ENCODE data around the gene RBMS1. TPM values are rescaled to one million over a fixed set of nuclear protein-coding genes. Genes with fewer than 3 reads are reported as not detected.
"Not testable (repeated sequence)": the region's sequence is repeated elsewhere in the genome, so short reads cannot be mapped to it uniquely, and the experiment has no call there.

Gene RBMS1
- total RNA-seq, 1 experiment from 2014 or later: 77.5 TPM

GRCh38 chr2:160489111-160489510, 4.5 kb downstream of the RBMS1 start:
- H3K27me3 Mint-ChIP-seq (ENCODE audit: low read depth): no peaks in the 10 kb centered on the region
- Histone ChIP-seq H4K91ac (ENCODE audit: insufficient read length, low read depth, low read length) (no peak overlapping the region), H4K20me1 (ENCODE audit: control insufficient read depth, insufficient read depth, insufficient read length) (no peaks in the 10 kb centered on the region), H4K8ac (replicated peaks; ENCODE audit: insufficient read length, low read depth, low read length) (no peak overlapping the region), H3K79me1 (ENCODE audit: insufficient read depth, low read depth, low read length, poor library complexity, severe bottlenecking) (peaks cover 3% of the 10 kb centered on the region), H3K9me3 (ENCODE audit: control insufficient read depth, low read depth, low read length) (no peaks in the 10 kb centered on the region), H2BK120ac (ENCODE audit: low read depth, low read length, poor library complexity, severe bottlenecking) (no peak overlapping the region), H3K9ac (ENCODE audit: extremely low read depth, insufficient read length, low read length) (no peak overlapping the region), H3K14ac (ENCODE audit: insufficient read depth, low read length) (no peak overlapping the region), H3K4ac (ENCODE audit: low read depth, low read length) (no peak overlapping the region), H3K23ac (ENCODE audit: insufficient read length, low read depth, low read length) (no peak overlapping the region), H2BK20ac (ENCODE audit: low read depth, low read length, poor library complexity, severe bottlenecking) (no peak overlapping the region), H3K23me2 (ENCODE audit: insufficient read length, low read depth, low read length, poor library complexity, severe bottlenecking) (peaks cover 8% of the 10 kb centered on the region), H3K56ac (ENCODE audit: insufficient read length, low read depth, low read length) (no peak overlapping the region), H3K18ac (ENCODE audit: insufficient read length, low read depth, low read length) (no peak overlapping the region), H2AK5ac (ENCODE audit: insufficient read length, low read length) (no peak overlapping the region), H2BK12ac (ENCODE audit: insufficient read length, low read depth, low read length) (no peak overlapping the region), H3K27ac (ENCODE audit: insufficient read length, low read depth, low read length) (no peak overlapping the region), H2AFZ (ENCODE audit: low read length) (no peak overlapping the region), H3K4me2 (ENCODE audit: insufficient read depth, insufficient read length, low read length) (no peak overlapping the region), H3K79me2 (ENCODE audit: insufficient read depth, low read length) (peaks cover 8% of the 10 kb centered on the region; the same call in 1 of the 2 replicates), H3K4me1 (ENCODE audit: insufficient read depth, low read length) (no peaks in the 10 kb centered on the region; the same call in 1 of the 2 replicates), H3K27me3 (ENCODE audit: insufficient read depth, low read length) (no peaks in the 10 kb centered on the region), H3T11ph (ENCODE audit: low read length) (no peak overlapping the region), H2BK15ac (ENCODE audit: low read depth, low read length) (no peak overlapping the region), H4K5ac (ENCODE audit: insufficient read length, low read depth, low read length) (no peak overlapping the region), H2BK5ac (ENCODE audit: insufficient read length, low read length) (no peak overlapping the region)
- no peak for DNase-seq
- WGBS (ENCODE audit: extremely low coverage, insufficient read length, low lambda C conversion rate): no CpG with 5 or more reads among the region's 1 CpG
- no peak for TF ChIP-seq CTCF (conservative IDR thresholded peaks at IDR 0.05)
- no peaks in the 10 kb centered on the region for H3K9me3 Mint-ChIP-seq
- no peak overlapping the region for H3K4me3 Mint-ChIP-seq
- peaks cover 41% of the 10 kb centered on the region in 2 experiments for H3K4me1 Mint-ChIP-seq
- H3K36me3 Mint-ChIP-seq (ENCODE audit: insufficient read depth in 1 of 3, low read depth in 3 of 3): no peaks in the 10 kb centered on the region
- H3K27ac Mint-ChIP-seq: no peak overlapping the region

GRCh38 chr2:160488289-160488688, 5.3 kb downstream of the RBMS1 start:
- H4K8ac ChIP-seq (replicated peaks; ENCODE audit: insufficient read length, low read depth, low read length); H4K5ac ChIP-seq (ENCODE audit: insufficient read length, low read depth, low read length); DNase-seq; H3K14ac ChIP-seq (ENCODE audit: insufficient read depth, low read length); H3K23me2 ChIP-seq (ENCODE audit: insufficient read length, low read depth, low read length, poor library complexity, severe bottlenecking); H3K27me3 Mint-ChIP-seq (ENCODE audit: low read depth); H4K20me1 ChIP-seq (ENCODE audit: control insufficient read depth, insufficient read depth, insufficient read length); H2BK5ac ChIP-seq (ENCODE audit: insufficient read length, low read length); H2BK15ac ChIP-seq (ENCODE audit: low read depth, low read length); H3K9me3 Mint-ChIP-seq; H3K18ac ChIP-seq (ENCODE audit: insufficient read length, low read depth, low read length); H2AK5ac ChIP-seq (ENCODE audit: insufficient read length, low read length); H3K9me3 ChIP-seq (ENCODE audit: control insufficient read depth, low read depth, low read length); H3K4me1 ChIP-seq (ENCODE audit: insufficient read depth, low read length); H2BK20ac ChIP-seq (ENCODE audit: low read depth, low read length, poor library complexity, severe bottlenecking); H3K36me3 Mint-ChIP-seq (ENCODE audit: insufficient read depth in 1 of 3, low read depth in 3 of 3); H3K56ac ChIP-seq (ENCODE audit: insufficient read length, low read depth, low read length); H2AFZ ChIP-seq (ENCODE audit: low read length); H3K27ac ChIP-seq (ENCODE audit: insufficient read length, low read depth, low read length); H4K91ac ChIP-seq (ENCODE audit: insufficient read length, low read depth, low read length); H3K4me3 Mint-ChIP-seq; H3K4me2 ChIP-seq (ENCODE audit: insufficient read depth, insufficient read length, low read length); H3T11ph ChIP-seq (ENCODE audit: low read length); H3K9ac ChIP-seq (ENCODE audit: extremely low read depth, insufficient read length, low read length); H3K4ac ChIP-seq (ENCODE audit: low read depth, low read length); H3K27me3 ChIP-seq (ENCODE audit: insufficient read depth, low read length); H2BK120ac ChIP-seq (ENCODE audit: low read depth, low read length, poor library complexity, severe bottlenecking); H3K79me1 ChIP-seq (ENCODE audit: insufficient read depth, low read depth, low read length, poor library complexity, severe bottlenecking); H3K23ac ChIP-seq (ENCODE audit: insufficient read length, low read depth, low read length); H2BK12ac ChIP-seq (ENCODE audit: insufficient read length, low read depth, low read length): not testable (repeated sequence)
- H3K27ac Mint-ChIP-seq: peak overlapping the region in 1 of 3 experiments; percentile 85; a peak in 2 of 7 replicates
- no CpG with 5 or more reads among the region's 12 CpGs for WGBS (ENCODE audit: extremely low coverage, insufficient read length, low lambda C conversion rate)
- H3K79me2 ChIP-seq (ENCODE audit: insufficient read depth, low read length): peaks cover 10% of the 10 kb centered on the region
- H3K4me1 Mint-ChIP-seq: peaks cover 41 to 42% of the 10 kb centered on the region in 2 experiments

All from H9 (cell line).